Stimulated activated CD4-positive, alpha-beta T cell treated with anti-CD3 and anti-CD28 coated beads, Interleukin-4, amount 100 ng/mL, for 48 hours (primary cell): ENCODE data around the gene ZNF26.
"Not testable (repeated sequence)": the region's sequence is repeated elsewhere in the genome, so short reads cannot be mapped to it uniquely, and the experiment has no call there.

ENCODE experiments used
- DNase-seq, 2 donors: peaks; one replicate each; pipeline ENCODE4 v3.0.0-alpha.2; 2020; ENCODE audit warnings: low read depth in 2 of 2

ZNF26 gene

GRCh38 chr12:132956011-132956788 is 30.0 kb upstream of the ZNF26 start, which contains the start of gene ZNF605:
Gene ZNF605, minus strand, starts transcription at chr12:132956306. Its CDS starts 10,671 bp downstream, at chr12:132945635.
- peak; percentile 76 to 81 for DNase-seq

- not testable (repeated sequence) for DNase-seq
Measured at GRCh38 chr12:132961790-132962189, 24.4 kb upstream of the ZNF26 start.

GRCh38 chr12:132963947-132964346 is 22.2 kb upstream of the ZNF26 start:
- not testable (repeated sequence) for DNase-seq

- DNase-seq = no peak
Measured at GRCh38 chr12:132965796-132966195, 20.4 kb upstream of the ZNF26 start.

GRCh38 chr12:132966676-132967415 is 19.3 kb upstream of the ZNF26 start:
- DNase-seq = no peak

GRCh38 chr12:132967736-132968135 is 18.4 kb upstream of the ZNF26 start:
- DNase-seq = no peak

GRCh38 chr12:132972374-132972773 is 13.8 kb upstream of the ZNF26 start:
- DNase-seq = no peak

GRCh38 chr12:132976870-132977269 is 9.3 kb upstream of the ZNF26 start:
- DNase-seq = peak; percentile 34 to 39

GRCh38 chr12:132986885-132987225 is 688 bp downstream of the ZNF26 start:
- no peak for DNase-seq

GRCh38 chr12:132998741-132999140 is 12.6 kb downstream of the ZNF26 start:
- no peak for DNase-seq

- no peak for DNase-seq
Measured at GRCh38 chr12:133010657-133011297, 24.6 kb downstream of the ZNF26 start.

GRCh38 chr12:133023566-133023965 is 37.4 kb downstream of the ZNF26 start:
- DNase-seq = no peak

- DNase-seq = no peak
Measured at GRCh38 chr12:133026996-133027395, 40.8 kb downstream of the ZNF26 start.

GRCh38 chr12:133037207-133038005 is 51.2 kb downstream of the ZNF26 start, which contains the start of gene ZNF84:
Gene ZNF84, plus strand, starts transcription at chr12:133037509. Its CDS starts 3,959 bp downstream, at chr12:133041468.
- peak; percentile 91 to 96 for DNase-seq

GRCh38 chr12:133038118-133038709 is 52.0 kb downstream of the ZNF26 start:
- DNase-seq = no peak

GRCh38 chr12:133046698-133047097 is 60.5 kb downstream of the ZNF26 start:
- no peak for DNase-seq

GRCh38 chr12:133057446-133057845 is 71.3 kb downstream of the ZNF26 start:
- no peak for DNase-seq

GRCh38 chr12:133058203-133059113 is 72.3 kb downstream of the ZNF26 start:
- no peak for DNase-seq

GRCh38 chr12:133061954-133062353 is 75.8 kb downstream of the ZNF26 start:
- DNase-seq = no peak

- DNase-seq = no peak
Measured at GRCh38 chr12:133063556-133063955, 77.4 kb downstream of the ZNF26 start.
